Glomerular visceral epithelial cell (primary cell): ENCODE data around the gene PSTPIP2.

Experiments
- DNase-seq: peaks from one replicate; pipeline ENCODE4 v3.0.0-alpha.2; 2016; ENCODE audit errors: extremely low spot score

Gene PSTPIP2

DNA sequence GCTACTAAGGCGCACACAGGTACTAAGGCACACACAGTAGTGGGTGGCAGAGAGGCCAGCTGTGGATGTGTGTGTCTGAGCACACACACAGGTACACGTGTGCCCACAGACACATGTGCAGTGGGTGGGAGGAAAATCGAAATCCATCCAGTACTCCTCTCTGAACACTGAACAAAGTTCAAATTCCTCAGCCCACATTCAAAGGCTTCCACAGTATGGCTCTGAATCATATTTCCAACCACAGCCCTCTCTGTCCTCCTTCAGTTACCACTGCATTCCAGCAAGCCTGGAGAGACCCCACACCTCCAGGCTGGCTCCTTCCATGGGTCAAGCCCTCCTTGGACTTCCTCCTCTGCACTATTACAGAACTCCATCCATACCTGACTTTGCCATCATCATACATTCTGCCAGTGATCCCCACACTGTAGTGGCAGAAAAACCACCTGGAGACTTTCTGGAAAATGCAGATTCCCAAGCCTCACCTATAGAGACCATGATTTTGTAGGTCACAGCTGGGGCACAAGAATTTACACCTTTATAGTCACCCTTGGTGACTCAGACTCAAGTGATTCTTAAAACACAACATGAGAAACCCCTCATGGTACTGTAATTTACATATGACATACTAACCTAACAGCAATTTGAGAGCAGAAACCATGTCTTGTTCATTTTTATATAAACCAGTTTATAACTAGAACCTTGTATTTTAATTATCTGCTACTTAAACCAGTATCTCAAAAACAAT lies 136.3 kb downstream of the PSTPIP2 start:
- DNase-seq = peak; percentile 63
